SK-N-SH (cell line): ENCODE results near the gene VWA5B1. TPM values are rescaled to one million over a fixed set of nuclear protein-coding genes. Genes with fewer than 3 reads are reported as not detected.
A peak's percentile ranks its signal among the peaks of the same experiment; 100 is the strongest.

ENCODE experiments used
- CTCF ChIA-PET: fragments of 300-600, 350-600 bp; formaldehyde crosslinking; extraction: SDS; loops from one replicate; lab custom pipeline; 2021; lab: Yijun Ruan, JAX
- POLR2A ChIA-PET: fragments of 350-600 bp; sonication (Branson Sonifier 250); formaldehyde crosslinking; extraction: SDS; loops from one replicate; lab custom pipeline; 2020; ENCODE audit warnings: antibody characterized with exemption, inconsistent platforms; lab: Yijun Ruan, JAX
- DNase-seq: peaks from one replicate; pipeline ENCODE4 v3.0.0; 2012
- H2AFZ ChIP-seq: fragments of 200-600 bp; sonication (generic); 2 replicates; pipeline ENCODE4 v1.8.1; 2016; ENCODE audit warnings: antibody characterized with exemption, mild to moderate bottlenecking, low read depth
- H3F3A ChIP-seq: fragments of 200-600 bp; sonication (generic); replicated peaks from 2 replicates; pipeline ENCODE3; 2016; ENCODE audit warnings: antibody characterized with exemption, mild to moderate bottlenecking; ENCODE audit not compliant: insufficient read depth
- H3K27ac ChIP-seq, 2 experiments: fragments of 200-500 bp in 1 of 2; fragments of 200-600 bp in 1 of 2; sonication (Bioruptor generic) in 1 of 2; sonication (generic), shearing (Covaris generic) in 1 of 2; 2 replicates each; pipeline versions ENCODE4 v1.5.1 to v1.6.1; 2014 to 2016; ENCODE audit warnings: low read depth in 2 of 2, inconsistent platforms in 1 of 2, low read length in 1 of 2, mild to moderate bottlenecking in 1 of 2, mixed read lengths in 1 of 2
- H3K27me3 ChIP-seq: fragments of 200-600 bp; sonication (generic), shearing (Covaris generic); 2 replicates; pipeline ENCODE4 v1.6.1; 2016; ENCODE audit warnings: mixed run types; ENCODE audit not compliant: insufficient read depth
- H3K36me3 ChIP-seq, 2 experiments: fragments of 200-500 bp in 1 of 2; fragments of 200-600 bp in 1 of 2; sonication (Bioruptor generic) in 1 of 2; sonication (generic) in 1 of 2; replicated peaks in 1 of 2; 2 replicates each; pipeline versions ENCODE3 to v1.5.1; 2014 to 2016; ENCODE audit warnings: low read length in 1 of 2, mild to moderate bottlenecking in 1 of 2; ENCODE audit not compliant: insufficient read depth in 2 of 2, control insufficient read depth in 1 of 2
- H3K4me1 ChIP-seq, 2 experiments: fragments of 200-500 bp in 1 of 2; fragments of 200-600 bp in 1 of 2; sonication (Bioruptor generic) in 1 of 2; sonication (generic), shearing (Covaris generic) in 1 of 2; 2 replicates each; pipeline versions ENCODE4 v1.5.1 to v1.6.1; 2014 to 2016; ENCODE audit warnings: low read depth in 1 of 2, low read length in 1 of 2, mixed run types in 1 of 2; ENCODE audit not compliant: insufficient read depth in 2 of 2, control insufficient read depth in 1 of 2
- H3K4me2 ChIP-seq: fragments of 200-600 bp; sonication (generic), shearing (Covaris generic); 2 replicates; pipeline ENCODE4 v1.6.1; 2017; ENCODE audit warnings: mixed run types
- H3K4me3 ChIP-seq, 2 experiments: fragments of 200-500 bp in 1 of 2; fragments of 200-600 bp in 1 of 2; sonication (Bioruptor generic) in 1 of 2; sonication (generic), shearing (Covaris generic) in 1 of 2; 2 replicates each; pipeline versions ENCODE4 v1.5.1 to v1.8.1; 2014 to 2016; ENCODE audit warnings: low read depth in 2 of 2, inconsistent platforms in 1 of 2, low read length in 1 of 2, mild to moderate bottlenecking in 1 of 2, mixed read lengths in 1 of 2, moderate library complexity in 1 of 2
- H3K79me2 ChIP-seq: fragments of 200-600 bp; sonication (generic); 2 replicates; pipeline ENCODE4 v1.8.1; 2017; ENCODE audit warnings: mild to moderate bottlenecking; ENCODE audit not compliant: insufficient read depth
- H3K9ac ChIP-seq: fragments of 200-600 bp; sonication (generic); 2 replicates; pipeline ENCODE4 v1.6.1; 2017; ENCODE audit warnings: mixed run types
- H3K9me2 ChIP-seq: fragments of 200-600 bp; sonication (generic); 2 replicates; pipeline ENCODE4 v1.6.1; 2017; ENCODE audit warnings: mixed run types
- H3K9me3 ChIP-seq: fragments of 200-600 bp; sonication (generic); 2 replicates; pipeline ENCODE4 v1.6.1; 2017; ENCODE audit warnings: mixed run types, mild to moderate bottlenecking, moderate library complexity
- H4K20me1 ChIP-seq: fragments of 200-600 bp; sonication (generic); 2 replicates; pipeline ENCODE4 v1.6.1; 2017; ENCODE audit warnings: mild to moderate bottlenecking, mixed run types; ENCODE audit not compliant: insufficient read depth
- CHD2 ChIP-seq: fragments of 150-350 bp; IDR thresholded peaks from 2 replicates; pipeline ENCODE4 v1.6.1; 2018; ENCODE audit warnings: low read length; ENCODE audit not compliant: partially characterized antibody
- ELF1 ChIP-seq: IDR thresholded peaks from 2 replicates; pipeline ENCODE4 v1.4.0; 2012
- EP300 ChIP-seq, 2 experiments: IDR thresholded peaks; 2 replicates each; pipeline versions ENCODE4 v1.4.0 to v1.6.1; 2012; ENCODE audit warnings: borderline replicate concordance in 1 of 2, low read depth in 1 of 2, low read length in 1 of 2
- EZH2phosphoT487 ChIP-seq: fragments of 200-600 bp; sonication (generic); IDR thresholded peaks from 2 replicates; pipeline ENCODE4 v1.6.1; 2017; ENCODE audit warnings: low read depth, mixed run types, mild to moderate bottlenecking, antibody characterized with exemption, moderate library complexity, borderline replicate concordance
- FOSL2 ChIP-seq: IDR thresholded peaks from 2 replicates; pipeline ENCODE4 v1.4.0; 2012; ENCODE audit warnings: low read depth, mild to moderate bottlenecking, moderate library complexity, borderline replicate concordance
- FOXJ3 ChIP-seq: sonication (generic); formaldehyde crosslinking; IDR thresholded peaks from 2 replicates; pipeline ENCODE4 v1.5.1; 2020; ENCODE audit warnings: mild to moderate bottlenecking, missing genetic modification reagents
- GATA2 ChIP-seq: sonication (generic); formaldehyde crosslinking; IDR thresholded peaks from 2 replicates; pipeline ENCODE4 v1.5.0; 2020; ENCODE audit warnings: mild to moderate bottlenecking, missing genetic modification reagents
- MEF2A ChIP-seq: IDR thresholded peaks from 2 replicates; pipeline ENCODE4 v1.4.0; 2012; ENCODE audit warnings: low read depth, borderline replicate concordance
- MXI1 ChIP-seq: IDR thresholded peaks from 2 replicates; pipeline ENCODE4 v1.6.1; 2012; ENCODE audit warnings: mild to moderate bottlenecking, low read depth, low read length, improper control_type of control experiment
- NFIC ChIP-seq: IDR thresholded peaks from 2 replicates; pipeline ENCODE4 v1.4.0; 2012; ENCODE audit warnings: borderline replicate concordance
- NRF1 ChIP-seq: IDR thresholded peaks from 2 replicates; pipeline ENCODE4 v1.6.1; 2012; ENCODE audit warnings: low read depth, mild to moderate bottlenecking, low read length
- POLR2AphosphoS5 ChIP-seq: IDR thresholded peaks from 2 replicates; pipeline ENCODE4 v1.6.1; 2012; ENCODE audit warnings: low read depth, low read length
- TCF12 ChIP-seq: IDR thresholded peaks from 2 replicates; pipeline ENCODE4 v1.4.0; 2012
- WGBS: methylation state at CpG from one replicate; pipeline ENCODE4 v1.1.6; 2017; ENCODE audit warnings: low lambda C conversion rate; 5-methylcytosine and 5-hydroxymethylcytosine counted together
- polyA plus RNA-seq, 3 experiments: library from polyadenylated mRNA; depleted of rRNA; stranded (reverse); fragments of >200 nt; gene quantifications; 2 replicates each; pipeline ENCODE4 v1.2.3, GENCODE V29; 2012
- TF ChIP-seq, protein P1 (sequence below): IDR thresholded peaks from 2 replicates; pipeline ENCODE4 v1.6.1; 2012; ENCODE audit warnings: mild to moderate bottlenecking, low read depth, low read length, moderate library complexity
- TF ChIP-seq, protein P2 (sequence below): fragments of 150-350 bp; IDR thresholded peaks from 2 replicates; pipeline ENCODE4 v1.6.1; 2017; ENCODE audit warnings: antibody characterized with exemption, low read length, low read depth, borderline replicate concordance
- TF ChIP-seq, protein P3 (sequence below): IDR thresholded peaks from 2 replicates; pipeline ENCODE4 v1.4.0; 2012; ENCODE audit warnings: low read depth, borderline replicate concordance
- TF ChIP-seq, protein P4 (sequence below): fragments of 150-350 bp; IDR thresholded peaks from 2 replicates; pipeline ENCODE4 v1.6.1; 2016; ENCODE audit warnings: mild to moderate bottlenecking, low read depth, low read length
- TF ChIP-seq, protein P5 (sequence below): IDR thresholded peaks from 2 replicates; pipeline ENCODE4 v1.4.0; 2012; ENCODE audit warnings: low read depth

VWA5B1 gene
- polyA plus RNA-seq, 1 of the 3 experiments (the other 2 are of a cell fraction), result not detected

DNA sequence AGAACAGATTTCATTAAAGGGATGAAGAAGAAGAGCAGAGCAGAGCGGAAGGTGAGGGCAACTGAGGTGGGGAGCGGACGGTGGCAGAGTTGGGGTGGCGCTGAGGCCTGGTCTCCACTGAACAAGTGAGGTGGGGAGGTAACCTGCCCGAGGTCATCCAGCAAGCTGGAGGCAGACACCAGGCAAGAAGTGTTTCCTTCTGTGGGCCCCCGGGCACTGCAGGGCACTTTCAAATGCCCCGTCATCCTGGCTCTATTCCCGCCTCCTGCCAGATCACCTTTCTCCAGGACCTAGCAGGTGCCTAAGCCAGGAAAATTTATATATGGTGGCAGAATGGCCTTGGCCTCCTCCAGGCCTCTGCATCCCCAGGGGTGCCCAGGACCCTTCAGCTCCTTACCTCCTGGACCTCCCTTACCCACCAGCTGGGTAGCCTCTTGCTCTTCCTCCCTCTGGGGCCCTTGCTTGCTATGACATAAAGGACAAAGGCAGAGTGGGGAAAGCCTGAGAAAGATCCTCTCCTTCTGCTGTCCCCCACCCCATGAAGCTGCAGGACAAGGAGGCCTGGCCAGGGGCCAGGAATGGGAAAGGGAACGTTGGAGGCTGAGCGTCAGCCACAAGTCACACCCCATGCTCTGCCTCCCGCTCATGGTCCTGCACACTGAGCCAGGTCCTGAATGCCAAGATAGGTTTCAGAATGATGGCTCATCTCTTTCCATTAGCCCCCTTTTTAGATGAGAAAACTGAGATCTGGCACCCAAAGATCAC lies 29.0 kb downstream of the VWA5B1 start:
- Histone ChIP-seq H3K4me1 (peaks cover 0 to 23% of the 10 kb centered on the region in 2 experiments; a peak in 1 of 4 replicates), H3K9me3 (no peaks in the 10 kb centered on the region), H3K27me3 (peaks cover 5% of the 10 kb centered on the region; the same call in 1 of the 2 replicates), H3K4me2 (no peak overlapping the region), H4K20me1 (no peaks in the 10 kb centered on the region), H3K36me3 (no peaks in the 10 kb centered on the region), H2AFZ (no peak overlapping the region), H3K79me2 (no peaks in the 10 kb centered on the region), H3F3A (no peaks in the 10 kb centered on the region), H3K9me2 (no peaks in the 10 kb centered on the region), H3K27ac (no peak overlapping the region), H3K9ac (no peak overlapping the region), H3K4me3 (no peak overlapping the region)
- ChIA-PET CTCF (interaction anchor here (0.7 to 0.9 kb wide), 2 partner anchors 11 to 86 kb away, joined by 3 read pairs; no protein-coding TSS in a partner anchor), POLR2A (no interaction called here)
- no peak for TF ChIP-seq NRF1
- no peak for TF ChIP-seq GATA2
- no peak for TF ChIP-seq ELF1
- TF ChIP-seq, protein P1, sequence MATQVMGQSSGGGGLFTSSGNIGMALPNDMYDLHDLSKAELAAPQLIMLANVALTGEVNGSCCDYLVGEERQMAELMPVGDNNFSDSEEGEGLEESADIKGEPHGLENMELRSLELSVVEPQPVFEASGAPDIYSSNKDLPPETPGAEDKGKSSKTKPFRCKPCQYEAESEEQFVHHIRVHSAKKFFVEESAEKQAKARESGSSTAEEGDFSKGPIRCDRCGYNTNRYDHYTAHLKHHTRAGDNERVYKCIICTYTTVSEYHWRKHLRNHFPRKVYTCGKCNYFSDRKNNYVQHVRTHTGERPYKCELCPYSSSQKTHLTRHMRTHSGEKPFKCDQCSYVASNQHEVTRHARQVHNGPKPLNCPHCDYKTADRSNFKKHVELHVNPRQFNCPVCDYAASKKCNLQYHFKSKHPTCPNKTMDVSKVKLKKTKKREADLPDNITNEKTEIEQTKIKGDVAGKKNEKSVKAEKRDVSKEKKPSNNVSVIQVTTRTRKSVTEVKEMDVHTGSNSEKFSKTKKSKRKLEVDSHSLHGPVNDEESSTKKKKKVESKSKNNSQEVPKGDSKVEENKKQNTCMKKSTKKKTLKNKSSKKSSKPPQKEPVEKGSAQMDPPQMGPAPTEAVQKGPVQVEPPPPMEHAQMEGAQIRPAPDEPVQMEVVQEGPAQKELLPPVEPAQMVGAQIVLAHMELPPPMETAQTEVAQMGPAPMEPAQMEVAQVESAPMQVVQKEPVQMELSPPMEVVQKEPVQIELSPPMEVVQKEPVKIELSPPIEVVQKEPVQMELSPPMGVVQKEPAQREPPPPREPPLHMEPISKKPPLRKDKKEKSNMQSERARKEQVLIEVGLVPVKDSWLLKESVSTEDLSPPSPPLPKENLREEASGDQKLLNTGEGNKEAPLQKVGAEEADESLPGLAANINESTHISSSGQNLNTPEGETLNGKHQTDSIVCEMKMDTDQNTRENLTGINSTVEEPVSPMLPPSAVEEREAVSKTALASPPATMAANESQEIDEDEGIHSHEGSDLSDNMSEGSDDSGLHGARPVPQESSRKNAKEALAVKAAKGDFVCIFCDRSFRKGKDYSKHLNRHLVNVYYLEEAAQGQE, result no peak
- TF ChIP-seq FOXJ3 (CRISPR knock-in tag), result no peak
- TF ChIP-seq FOSL2, result no peak
- TF ChIP-seq NFIC, result no peak
- TF ChIP-seq, protein P2, sequence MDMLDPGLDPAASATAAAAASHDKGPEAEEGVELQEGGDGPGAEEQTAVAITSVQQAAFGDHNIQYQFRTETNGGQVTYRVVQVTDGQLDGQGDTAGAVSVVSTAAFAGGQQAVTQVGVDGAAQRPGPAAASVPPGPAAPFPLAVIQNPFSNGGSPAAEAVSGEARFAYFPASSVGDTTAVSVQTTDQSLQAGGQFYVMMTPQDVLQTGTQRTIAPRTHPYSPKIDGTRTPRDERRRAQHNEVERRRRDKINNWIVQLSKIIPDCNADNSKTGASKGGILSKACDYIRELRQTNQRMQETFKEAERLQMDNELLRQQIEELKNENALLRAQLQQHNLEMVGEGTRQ, result no peak
- no peak for TF ChIP-seq EZH2phosphoT487
- 63% methylated on average over 8 of the region's 11 CpGs for WGBS
- no peak for DNase-seq

DNA sequence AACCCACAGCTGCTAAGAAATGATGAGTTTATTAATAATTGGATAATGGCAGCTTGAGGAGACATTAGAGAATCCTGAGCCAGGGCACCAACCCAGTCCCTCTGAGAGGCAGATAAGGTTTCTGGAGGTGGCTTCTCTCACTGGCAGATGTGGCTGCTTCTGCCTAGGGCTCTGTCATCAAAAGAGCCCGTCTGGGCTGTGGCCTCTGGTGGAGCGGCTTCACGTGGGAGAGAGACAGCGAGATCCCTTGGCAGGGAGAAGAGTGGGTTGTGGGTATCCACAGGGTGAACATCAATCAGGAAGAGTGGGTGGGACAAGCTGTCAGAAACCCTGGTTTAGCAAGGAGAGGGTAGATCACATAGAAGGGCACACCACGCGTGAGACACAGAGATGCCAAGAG lies 30.0 kb downstream of the VWA5B1 start:
- WGBS, result 55% methylated on average over 6 of the region's 6 CpGs

More for the DNA sequence above, 30.0 kb downstream of the VWA5B1 start:
- Histone ChIP-seq H3K9me2 (no peaks in the 10 kb centered on the region), H3K9ac (no peak overlapping the region), H4K20me1 (no peaks in the 10 kb centered on the region), H3K4me3 (no peak overlapping the region), H3K27me3 (peaks cover 5% of the 10 kb centered on the region; the same call in 1 of the 2 replicates), H3F3A (no peaks in the 10 kb centered on the region), H3K4me1 (peaks cover 0 to 34% of the 10 kb centered on the region in 2 experiments; a peak in 2 of 4 replicates), H3K9me3 (no peaks in the 10 kb centered on the region), H2AFZ (no peak overlapping the region), H3K79me2 (no peaks in the 10 kb centered on the region), H3K36me3 (no peaks in the 10 kb centered on the region), H3K4me2 (no peak overlapping the region), H3K27ac (peak overlapping the region in 1 of 2 experiments; percentile 39; a peak in 2 of 4 replicates)
- ChIA-PET POLR2A (no interaction called here), CTCF (interaction anchor here (1.4 kb wide), 1 partner anchor 10 kb away, joined by 7 read pairs; no protein-coding TSS in a partner anchor)
- DNase-seq, result peak; percentile 65
- TF ChIP-seq MEF2A (no peak), POLR2AphosphoS5 (no peak), CHD2 (no peak), MXI1 (peak; percentile 61; the same call in 1 of the 2 replicates), GATA2 (no peak), TCF12 (no peak), EP300 (IDR thresholded peaks at IDR 0.05; ENCODE audit: borderline replicate concordance in 1 of 2, low read depth in 1 of 2, low read length in 1 of 2) (peak in 1 of 2 experiments; percentile 32; a peak in 1 of 4 replicates)
- TF ChIP-seq, protein P3, sequence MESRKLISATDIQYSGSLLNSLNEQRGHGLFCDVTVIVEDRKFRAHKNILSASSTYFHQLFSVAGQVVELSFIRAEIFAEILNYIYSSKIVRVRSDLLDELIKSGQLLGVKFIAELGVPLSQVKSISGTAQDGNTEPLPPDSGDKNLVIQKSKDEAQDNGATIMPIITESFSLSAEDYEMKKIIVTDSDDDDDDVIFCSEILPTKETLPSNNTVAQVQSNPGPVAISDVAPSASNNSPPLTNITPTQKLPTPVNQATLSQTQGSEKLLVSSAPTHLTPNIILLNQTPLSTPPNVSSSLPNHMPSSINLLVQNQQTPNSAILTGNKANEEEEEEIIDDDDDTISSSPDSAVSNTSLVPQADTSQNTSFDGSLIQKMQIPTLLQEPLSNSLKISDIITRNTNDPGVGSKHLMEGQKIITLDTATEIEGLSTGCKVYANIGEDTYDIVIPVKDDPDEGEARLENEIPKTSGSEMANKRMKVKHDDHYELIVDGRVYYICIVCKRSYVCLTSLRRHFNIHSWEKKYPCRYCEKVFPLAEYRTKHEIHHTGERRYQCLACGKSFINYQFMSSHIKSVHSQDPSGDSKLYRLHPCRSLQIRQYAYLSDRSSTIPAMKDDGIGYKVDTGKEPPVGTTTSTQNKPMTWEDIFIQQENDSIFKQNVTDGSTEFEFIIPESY, result no peak
- TF ChIP-seq, protein P4, sequence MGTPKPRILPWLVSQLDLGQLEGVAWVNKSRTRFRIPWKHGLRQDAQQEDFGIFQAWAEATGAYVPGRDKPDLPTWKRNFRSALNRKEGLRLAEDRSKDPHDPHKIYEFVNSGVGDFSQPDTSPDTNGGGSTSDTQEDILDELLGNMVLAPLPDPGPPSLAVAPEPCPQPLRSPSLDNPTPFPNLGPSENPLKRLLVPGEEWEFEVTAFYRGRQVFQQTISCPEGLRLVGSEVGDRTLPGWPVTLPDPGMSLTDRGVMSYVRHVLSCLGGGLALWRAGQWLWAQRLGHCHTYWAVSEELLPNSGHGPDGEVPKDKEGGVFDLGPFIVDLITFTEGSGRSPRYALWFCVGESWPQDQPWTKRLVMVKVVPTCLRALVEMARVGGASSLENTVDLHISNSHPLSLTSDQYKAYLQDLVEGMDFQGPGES, result no peak
- TF ChIP-seq, protein P5, sequence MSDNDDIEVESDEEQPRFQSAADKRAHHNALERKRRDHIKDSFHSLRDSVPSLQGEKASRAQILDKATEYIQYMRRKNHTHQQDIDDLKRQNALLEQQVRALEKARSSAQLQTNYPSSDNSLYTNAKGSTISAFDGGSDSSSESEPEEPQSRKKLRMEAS, result no peak
